SK-N-SH treated with all-trans-retinoic acid at 6 μM for 48 hours (cell line): ENCODE data around the gene URGCP.

ENCODE experiments used
- ATAC-seq: fragments of 200-7000 bp; cut with Tn5 transposase; 3 replicates; pipeline ENCODE4 v1.9.1; 2020; ENCODE audit warnings: mild to moderate bottlenecking, moderate library complexity
- ARNTL ChIP-seq: fragments of 450-650 bp; formaldehyde crosslinking; IDR thresholded peaks from 2 replicates; pipeline ENCODE4 v1.5.0; 2020; ENCODE audit warnings: low read depth, mild to moderate bottlenecking, moderate library complexity, borderline replicate concordance
- BACH2 ChIP-seq: fragments of 250-450 bp; sonication (Bioruptor Pico); IDR thresholded peaks from 2 replicates; pipeline ENCODE4 v1.9.0; 2021; ENCODE audit warnings: mild to moderate bottlenecking, borderline replicate concordance
- CREB5 ChIP-seq: fragments of 250-450 bp; sonication (Bioruptor Pico); IDR thresholded peaks from 2 replicates; pipeline ENCODE4 v1.5.1; 2020; ENCODE audit warnings: low read depth, mild to moderate bottlenecking, moderate library complexity
- CSDC2 ChIP-seq: fragments of 250-450 bp; sonication (Bioruptor Pico); IDR thresholded peaks from 2 replicates; pipeline ENCODE4 v1.5.0; 2020; ENCODE audit warnings: mild to moderate bottlenecking, moderate library complexity
- CSRNP3 ChIP-seq: fragments of 250-450 bp; sonication (Bioruptor Pico); IDR thresholded peaks from 2 replicates; pipeline ENCODE4 v1.5.1; 2021; ENCODE audit warnings: mild to moderate bottlenecking, moderate library complexity
- ESRRG ChIP-seq: fragments of 250-450 bp; sonication (Bioruptor Pico); IDR thresholded peaks from 2 replicates; pipeline ENCODE4 v1.6.1; 2021; ENCODE audit warnings: mild to moderate bottlenecking
- GLIS3 ChIP-seq: fragments of 250-450 bp; sonication (Bioruptor Pico); IDR thresholded peaks from 2 replicates; pipeline ENCODE4 v1.5.0; 2020; ENCODE audit warnings: mild to moderate bottlenecking, moderate library complexity
- ISL1 ChIP-seq: fragments of 250-450 bp; sonication (Bioruptor Pico); IDR thresholded peaks from 2 replicates; pipeline ENCODE4 v2.1.2; 2022; ENCODE audit warnings: mild to moderate bottlenecking, moderate library complexity
- OSR1 ChIP-seq: fragments of 250-450 bp; sonication (Bioruptor Pico); IDR thresholded peaks from 2 replicates; pipeline ENCODE4 v1.8.0; 2022; ENCODE audit warnings: moderate library complexity, mild to moderate bottlenecking, inconsistent platforms
- PATZ1 ChIP-seq: fragments of 250-450 bp; sonication (Bioruptor Pico); IDR thresholded peaks from 2 replicates; pipeline ENCODE4 v1.8.0; 2020; ENCODE audit warnings: mild to moderate bottlenecking, moderate library complexity, borderline replicate concordance
- POU6F1 ChIP-seq: fragments of 250-450 bp; sonication (Bioruptor Pico); IDR thresholded peaks from 2 replicates; pipeline ENCODE4 v1.8.0; 2021; ENCODE audit warnings: low read depth, mild to moderate bottlenecking, moderate library complexity, borderline replicate concordance
- PPARA ChIP-seq: fragments of 250-450 bp; sonication (Bioruptor Pico); IDR thresholded peaks from 2 replicates; pipeline ENCODE4 v1.5.0; 2020; ENCODE audit warnings: mild to moderate bottlenecking, borderline replicate concordance
- RARB ChIP-seq: fragments of 250-450 bp; sonication (Bioruptor Pico); IDR thresholded peaks from 2 replicates; pipeline ENCODE4 v1.8.0; 2021; ENCODE audit warnings: mild to moderate bottlenecking, moderate library complexity
- SNAI2 ChIP-seq: fragments of 250-450 bp; sonication (Bioruptor Pico); IDR thresholded peaks from 2 replicates; pipeline ENCODE4 v1.5.0; 2020; ENCODE audit warnings: mild to moderate bottlenecking, moderate library complexity
- TCF4 ChIP-seq: fragments of 250-450 bp; sonication (Bioruptor Pico); IDR thresholded peaks from 2 replicates; pipeline ENCODE4 v1.8.0; 2021; ENCODE audit warnings: mild to moderate bottlenecking, moderate library complexity, borderline replicate concordance
- TOX ChIP-seq: fragments of 250-450 bp; sonication (Bioruptor Pico); IDR thresholded peaks from 2 replicates; pipeline ENCODE4 v1.8.0; 2021; ENCODE audit warnings: mild to moderate bottlenecking, moderate library complexity, borderline replicate concordance
- TSHZ2 ChIP-seq: fragments of 250-450 bp; sonication (Bioruptor Pico); IDR thresholded peaks from 2 replicates; pipeline ENCODE4 v1.5.0; 2020; ENCODE audit warnings: mild to moderate bottlenecking, moderate library complexity
- ZC3H10 ChIP-seq: fragments of 250-450 bp; sonication (Bioruptor Pico); IDR thresholded peaks from 2 replicates; pipeline ENCODE4 v1.5.1; 2021; ENCODE audit warnings: mild to moderate bottlenecking, moderate library complexity
- ZFP3 ChIP-seq: fragments of 250-450 bp; sonication (Bioruptor Pico); IDR thresholded peaks from 2 replicates; pipeline ENCODE4 v1.5.0; 2020; ENCODE audit warnings: mild to moderate bottlenecking, moderate library complexity
- ZFP30 ChIP-seq: fragments of 450-650 bp; formaldehyde crosslinking; IDR thresholded peaks from 2 replicates; pipeline ENCODE4 v1.5.0; 2022; ENCODE audit warnings: mild to moderate bottlenecking, moderate library complexity
- ZNF565 ChIP-seq: fragments of 450-650 bp; formaldehyde crosslinking; conservative IDR thresholded peaks from 2 replicates; pipeline ENCODE4 v1.5.0; 2020; ENCODE audit warnings: low read depth, mild to moderate bottlenecking, moderate library complexity
- ZNF70 ChIP-seq: fragments of 450-650 bp; formaldehyde crosslinking; IDR thresholded peaks from 2 replicates; pipeline ENCODE4 v1.5.0; 2020; ENCODE audit warnings: mild to moderate bottlenecking, moderate library complexity
- ZNF8 ChIP-seq: fragments of 450-650 bp; formaldehyde crosslinking; IDR thresholded peaks from 2 replicates; pipeline ENCODE4 v1.5.0; 2020; ENCODE audit warnings: mild to moderate bottlenecking, moderate library complexity

URGCP gene

GRCh38 chr7:43851805-43852204 lies 54.6 kb downstream of the URGCP start:
- no peak for TF ChIP-seq PPARA
- no peak for TF ChIP-seq SNAI2 (CRISPR knock-in tag)
- TF ChIP-seq POU6F1, result no peak
- no peak for TF ChIP-seq CSDC2 (CRISPR knock-in tag)
- TF ChIP-seq ZNF70, result no peak
- no peak for TF ChIP-seq ARNTL (CRISPR knock-in tag)
- TF ChIP-seq TOX (CRISPR knock-in tag), result no peak
- TF ChIP-seq PATZ1 (CRISPR knock-in tag), result no peak
- TF ChIP-seq BACH2 (CRISPR knock-in tag), result no peak
- TF ChIP-seq GLIS3 (CRISPR knock-in tag), result no peak
- no peak for TF ChIP-seq TCF4
- TF ChIP-seq ESRRG, result no peak
- no peak for TF ChIP-seq OSR1 (CRISPR knock-in tag)
- no peak for TF ChIP-seq ZNF565
- no peak for TF ChIP-seq ZFP30 (CRISPR knock-in tag)
- ATAC-seq, result no peak

- no peak for ATAC-seq
- TF ChIP-seq OSR1 (CRISPR knock-in tag), result no peak
- no peak for TF ChIP-seq BACH2 (CRISPR knock-in tag)
- TF ChIP-seq PPARA, result no peak
- no peak for TF ChIP-seq POU6F1
- TF ChIP-seq ISL1, result no peak
- no peak for TF ChIP-seq ZFP30 (CRISPR knock-in tag)
- no peak for TF ChIP-seq PATZ1 (CRISPR knock-in tag)
- TF ChIP-seq RARB (CRISPR knock-in tag), result no peak
- no peak for TF ChIP-seq TOX (CRISPR knock-in tag)
- no peak for TF ChIP-seq ZC3H10 (CRISPR knock-in tag)
- no peak for TF ChIP-seq CSRNP3
- TF ChIP-seq CSDC2 (CRISPR knock-in tag), result no peak
- no peak for TF ChIP-seq ZNF70
- TF ChIP-seq SNAI2 (CRISPR knock-in tag), result no peak
- TF ChIP-seq ZFP3 (CRISPR knock-in tag), result no peak
- no peak for TF ChIP-seq ZNF8
- TF ChIP-seq ARNTL (CRISPR knock-in tag), result no peak
- TF ChIP-seq TSHZ2 (CRISPR knock-in tag), result no peak
- no peak for TF ChIP-seq CREB5 (CRISPR knock-in tag)
- TF ChIP-seq ESRRG, result no peak
Measured at GRCh38 chr7:43850348-43851116, 55.9 kb downstream of the URGCP start.
